Keratinocyte (primary cell): ENCODE data around the gene KCNMA1. TPM values are rescaled to one million over a fixed set of nuclear protein-coding genes. Genes with fewer than 3 reads are reported as not detected.

ENCODE experiments used
- DNase-seq: peaks from one replicate; pipeline ENCODE4 v3.0.0-alpha.2; 2011; ENCODE audit warnings: low read depth, missing footprints, low spot score
- FAIRE-seq: peaks from 2 replicates; lab custom pipeline; 2011; peaks lifted over from hg19 to GRCh38; lab: Jason Lieb, UNC
- H2AFZ ChIP-seq: 2 replicates; pipeline ENCODE4 v1.6.0; 2012; ENCODE audit warnings: low read length, control low read depth, inconsistent platforms; ENCODE audit not compliant: control insufficient read depth
- H3K27ac ChIP-seq: 2 replicates; pipeline ENCODE4 v1.5.1; 2011; ENCODE audit warnings: low read length; ENCODE audit not compliant: control insufficient read depth, insufficient read depth
- H3K27me3 ChIP-seq: 3 replicates; pipeline ENCODE4 v1.6.0; 2011; ENCODE audit warnings: low read length; ENCODE audit not compliant: control insufficient read depth, insufficient read depth; ENCODE audit errors: extremely low read depth
- H3K36me3 ChIP-seq, 2 experiments: 2 replicates in 1 of 2; 3 replicates in 1 of 2; pipeline ENCODE4 v1.5.1; 2011; ENCODE audit warnings: low read length in 2 of 2, mild to moderate bottlenecking in 1 of 2; ENCODE audit not compliant: control insufficient read depth in 2 of 2, insufficient read depth in 2 of 2; ENCODE audit errors: extremely low read depth in 1 of 2
- H3K4me1 ChIP-seq: 3 replicates; pipeline ENCODE4 v1.5.1; 2011; ENCODE audit warnings: low read length; ENCODE audit not compliant: control insufficient read depth, insufficient read depth; ENCODE audit errors: extremely low read depth
- H3K4me2 ChIP-seq: 3 replicates; pipeline ENCODE4 v1.6.0; 2011; ENCODE audit warnings: low read depth, low read length; ENCODE audit not compliant: control insufficient read depth, insufficient read depth; ENCODE audit errors: extremely low read depth
- H3K4me3 ChIP-seq, 3 experiments: fragments of 200-600 bp in 1 of 3; sonication (generic) in 1 of 3; 2 replicates in 2 of 3; 3 replicates in 1 of 3; pipeline ENCODE4 v1.5.1; 2011 to 2016; ENCODE audit warnings: low read length in 3 of 3, mild to moderate bottlenecking in 3 of 3, control low read depth in 2 of 3, inconsistent platforms in 1 of 3, low read depth in 1 of 3, mixed read lengths in 1 of 3, mixed run types in 1 of 3, moderate library complexity in 1 of 3; ENCODE audit not compliant: control insufficient read depth in 2 of 3, insufficient read depth in 2 of 3; ENCODE audit errors: extremely low read depth in 1 of 3
- H3K79me2 ChIP-seq: 2 replicates; pipeline ENCODE4 v1.6.0; 2012; ENCODE audit warnings: low read length; ENCODE audit not compliant: control insufficient read depth, insufficient read depth
- H3K9ac ChIP-seq: 3 replicates; pipeline ENCODE4 v1.6.0; 2011; ENCODE audit warnings: low read length; ENCODE audit not compliant: control insufficient read depth, insufficient read depth; ENCODE audit errors: extremely low read depth
- H3K9me1 ChIP-seq: 3 replicates; pipeline ENCODE4 v1.6.0; 2011; ENCODE audit warnings: low read length; ENCODE audit not compliant: control insufficient read depth, insufficient read depth; ENCODE audit errors: extremely low read depth
- H3K9me3 ChIP-seq: 2 replicates; pipeline ENCODE4 v1.5.1; 2012; ENCODE audit warnings: low read depth, low read length; ENCODE audit not compliant: control insufficient read depth
- H4K20me1 ChIP-seq: 3 replicates; pipeline ENCODE4 v1.6.0; 2011; ENCODE audit warnings: low read length; ENCODE audit not compliant: control insufficient read depth, insufficient read depth; ENCODE audit errors: extremely low read depth
- CTCF ChIP-seq, 3 experiments: IDR thresholded peaks in 1 of 3; conservative IDR thresholded peaks in 1 of 3; optimal IDR thresholded peaks in 1 of 3; 2 replicates in 2 of 3; 3 replicates in 1 of 3; pipeline versions ENCODE3 to v1.5.1; 2011; ENCODE audit warnings: low read length in 3 of 3, mild to moderate bottlenecking in 3 of 3, moderate library complexity in 2 of 3, control low read depth in 1 of 3, inconsistent platforms in 1 of 3; ENCODE audit not compliant: insufficient read depth in 2 of 3; ENCODE audit errors: extremely low read depth in 1 of 3
- EZH2 ChIP-seq: IDR thresholded peaks from one replicate; pipeline ENCODE4 v1.6.1; 2012; ENCODE audit warnings: inconsistent platforms, mild to moderate bottlenecking, low read length, moderate library complexity
- dilution Hi-C: fragments of 300-500 bp; cut with MboI; formaldehyde crosslinking; loops from one replicate; pipeline ENCODE4 v1.7.0; 2020; ENCODE audit warnings: low sequenced_read_pairs; ENCODE audit not compliant: extremely low pct_ligation_motif_present
- polyA plus RNA-seq, 5 experiments: library from polyadenylated mRNA; depleted of rRNA in 3 of 5; stranded (reverse) in 3 of 5; stranded (forward) in 1 of 5; unstranded in 1 of 5; fragments of >200 nt; gene quantifications; 1 replicate in 1 of 5; 2 replicates in 3 of 5; 3 replicates in 1 of 5; pipeline versions ENCODE4 v1.2.1 to v1.2.3, GENCODE V29; 2011 to 2012; ENCODE audit warnings: missing spikeins in 2 of 5, low read depth in 1 of 5, low replicate concordance in 1 of 5

Gene KCNMA1
- polyA plus RNA-seq, 1 donor (not counting 4 experiments of a cell fraction or from before 2014, with no cell fraction given), result 6.3 TPM

DNA sequence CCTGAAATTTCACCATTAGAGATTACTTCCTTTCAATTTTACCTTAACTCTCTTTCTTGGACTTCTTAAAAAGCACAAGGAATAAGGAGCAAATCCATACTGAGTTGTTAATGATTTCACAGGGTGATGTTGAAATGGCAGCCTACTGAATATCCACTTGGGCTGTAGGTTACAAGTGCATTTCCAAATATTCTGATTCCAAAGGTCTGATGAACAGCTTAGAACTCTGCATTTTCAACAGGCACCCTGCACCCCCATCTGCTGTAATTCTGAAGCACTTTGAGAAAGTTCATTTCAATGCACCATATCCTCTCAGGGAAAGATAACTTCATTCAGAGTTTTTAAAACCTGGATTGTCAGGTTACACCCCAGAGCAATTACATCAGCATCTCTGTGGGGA lies 368.4 kb downstream of the KCNMA1 start:
- Histone ChIP-seq H3K4me2 (no peak overlapping the region), H3K9me1 (no peaks in the 10 kb centered on the region), H3K9ac (no peak overlapping the region), H2AFZ (no peak overlapping the region), H3K4me1 (peaks cover 12% of the 10 kb centered on the region), H3K27me3 (no peaks in the 10 kb centered on the region), H3K4me3 (no peak overlapping the region), H3K36me3 (no peaks in the 10 kb centered on the region), H3K9me3 (no peaks in the 10 kb centered on the region), H3K27ac (no peak overlapping the region), H4K20me1 (no peaks in the 10 kb centered on the region), H3K79me2 (no peaks in the 10 kb centered on the region)
- dilution Hi-C loops, result no loop called here
- FAIRE-seq (no peak), DNase-seq (no peak)
- TF ChIP-seq CTCF (optimal IDR thresholded peaks at IDR 0.05 in 1 of 3, IDR thresholded peaks at IDR 0.05 in 1 of 3, conservative IDR thresholded peaks at IDR 0.05 in 1 of 3; ENCODE audit: extremely low read depth in 1 of 3, insufficient read depth in 2 of 3, low read length in 3 of 3) (no peak), EZH2 (no peak)

DNA sequence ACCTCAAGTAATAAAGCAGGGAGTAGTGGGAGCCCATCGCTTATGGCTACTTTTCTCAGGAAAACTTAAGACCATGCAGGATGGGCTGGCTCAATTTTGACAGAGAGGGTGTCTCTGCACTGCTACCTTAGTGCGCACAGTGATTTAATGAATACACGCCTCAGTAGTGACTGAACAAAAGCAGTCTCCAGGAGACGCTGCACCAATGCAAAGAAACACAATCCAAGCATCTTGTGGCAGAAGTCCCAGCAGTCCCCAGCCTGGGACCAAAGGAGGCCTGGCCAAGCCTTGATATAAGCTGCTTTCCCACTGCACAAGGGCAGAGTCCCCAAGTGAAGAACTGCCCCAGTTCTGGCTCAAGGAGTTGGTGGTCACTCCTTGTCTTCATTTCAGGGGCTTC lies 368.9 kb downstream of the KCNMA1 start:
- FAIRE-seq, result no peak
- Histone ChIP-seq H4K20me1 (no peaks in the 10 kb centered on the region), H3K4me2 (no peak overlapping the region), H2AFZ (no peak overlapping the region), H3K4me3 (no peak overlapping the region), H3K79me2 (no peaks in the 10 kb centered on the region), H3K9me3 (no peaks in the 10 kb centered on the region), H3K36me3 (no peaks in the 10 kb centered on the region), H3K27ac (no peak overlapping the region), H3K9me1 (no peaks in the 10 kb centered on the region), H3K4me1 (peaks cover 8% of the 10 kb centered on the region), H3K9ac (no peak overlapping the region), H3K27me3 (no peaks in the 10 kb centered on the region)
- no peak for DNase-seq
- dilution Hi-C loops, result no loop called here
- TF ChIP-seq EZH2 (no peak), CTCF (optimal IDR thresholded peaks at IDR 0.05 in 1 of 3, IDR thresholded peaks at IDR 0.05 in 1 of 3, conservative IDR thresholded peaks at IDR 0.05 in 1 of 3; ENCODE audit: extremely low read depth in 1 of 3, insufficient read depth in 2 of 3, low read length in 3 of 3) (no peak)
